HepG2 (cell line): ENCODE measurements around the gene PSMB3. TPM values are rescaled to one million over a fixed set of nuclear protein-coding genes. Genes with fewer than 3 reads are reported as not detected.

Experiments
- AGO2 ChIP-seq: fragments of 200-400 bp; formaldehyde crosslinking; optimal IDR thresholded peaks from 2 replicates; pipeline ENCODE3; 2017; ENCODE audit warnings: mild to moderate bottlenecking, low read depth, low read length, moderate library complexity
- CBX1 ChIP-seq: IDR thresholded peaks from one replicate; pipeline ENCODE4 v1.6.1; 2016; ENCODE audit warnings: antibody characterized with exemption, low read depth
- HOXA5 ChIP-seq: sonication (generic); formaldehyde crosslinking; IDR thresholded peaks from 2 replicates; pipeline ENCODE4 v1.4.0; 2020; ENCODE audit warnings: missing genetic modification reagents
- KLF15 ChIP-seq: sonication (generic); formaldehyde crosslinking; IDR thresholded peaks from 2 replicates; pipeline ENCODE4 v1.8.1; 2023; ENCODE audit warnings: borderline replicate concordance, mild to moderate bottlenecking, inconsistent platforms, missing genetic modification reagents, mixed read lengths
- NBN ChIP-seq: fragments of 450-650 bp; conservative IDR thresholded peaks from 2 replicates; pipeline ENCODE4 v1.6.1; 2017
- POGK ChIP-seq: sonication (generic); formaldehyde crosslinking; conservative IDR thresholded peaks from 2 replicates; pipeline ENCODE4 v1.8.0; 2022; ENCODE audit warnings: mild to moderate bottlenecking, moderate library complexity, missing genetic modification reagents
- PTBP1 ChIP-seq: fragments of 200-400 bp; formaldehyde crosslinking; IDR thresholded peaks from 2 replicates; pipeline ENCODE4 v1.6.1; 2018; ENCODE audit warnings: low read length, low read depth; ENCODE audit not compliant: poor library complexity, severe bottlenecking
- RBM39 ChIP-seq: fragments of 200-400 bp; formaldehyde crosslinking; IDR thresholded peaks from one replicate; pipeline ENCODE4 v1.6.1; 2018; ENCODE audit warnings: antibody characterized with exemption, mild to moderate bottlenecking, low read depth, low read length; ENCODE audit not compliant: poor library complexity, severe bottlenecking
- ZKSCAN8 ChIP-seq: IDR thresholded peaks from 2 replicates; pipeline ENCODE4 v1.6.1; 2016; ENCODE audit warnings: borderline replicate concordance, missing genetic modification reagents, missing compliant biosample characterization
- ZNF251 ChIP-seq: sonication (generic); formaldehyde crosslinking; IDR thresholded peaks from 2 replicates; pipeline ENCODE4 v1.9.0; 2021; ENCODE audit warnings: mild to moderate bottlenecking, missing genetic modification reagents
- ZNF468 ChIP-seq: sonication (generic); formaldehyde crosslinking; IDR thresholded peaks from 2 replicates; pipeline ENCODE4 v1.8.0; 2022; ENCODE audit warnings: mild to moderate bottlenecking, moderate library complexity, missing genetic modification reagents
- ZNF629 ChIP-seq: sonication (generic); formaldehyde crosslinking; conservative IDR thresholded peaks from 2 replicates; pipeline ENCODE4 v1.5.0; 2020; ENCODE audit warnings: missing genetic modification reagents
- ZNF646 ChIP-seq: sonication (generic); formaldehyde crosslinking; IDR thresholded peaks from 2 replicates; pipeline ENCODE4 v1.9.0; 2021; ENCODE audit warnings: mild to moderate bottlenecking, missing genetic modification reagents
- ZNF720 ChIP-seq: sonication (generic); formaldehyde crosslinking; IDR thresholded peaks from 2 replicates; pipeline ENCODE4 v1.4.0; 2020; ENCODE audit warnings: missing genetic modification reagents
- ZNF773 ChIP-seq: sonication (generic); formaldehyde crosslinking; IDR thresholded peaks from 2 replicates; pipeline ENCODE4 v1.4.0; 2020; ENCODE audit warnings: missing genetic modification reagents, borderline replicate concordance
- polyA plus RNA-seq, 8 experiments: library from polyadenylated mRNA; depleted of rRNA in 3 of 8; stranded (reverse) in 7 of 8; unstranded in 1 of 8; fragments of >200 nt; fragmentation: Illumina TruSeq in 4 of 8; extraction: Trizol in 4 of 8; gene quantifications; 2 replicates each; pipeline versions ENCODE4 v1.2.1 to v1.2.3, GENCODE V29; 2011 to 2016; ENCODE audit warnings: low read depth in 4 of 8, missing spikeins in 1 of 8, mixed read lengths in 1 of 8; ENCODE audit not compliant: insufficient read depth in 1 of 8
- total RNA-seq, 5 experiments: library from RNA; depleted of rRNA; stranded (reverse); fragments of >200 nt; fragmentation: Illumina TruSeq; extraction: Trizol; gene quantifications; 2 replicates each; pipeline ENCODE4 v1.2.3, GENCODE V29; 2016; ENCODE audit warnings: low read depth in 1 of 5
- TF ChIP-seq, protein P1 (sequence below): sonication (generic); formaldehyde crosslinking; IDR thresholded peaks from 2 replicates; pipeline ENCODE4 v1.8.0; 2022; ENCODE audit warnings: missing genetic modification reagents, mild to moderate bottlenecking, inconsistent platforms, borderline replicate concordance
- TF ChIP-seq, protein P2 (sequence below): sonication (generic); formaldehyde crosslinking; IDR thresholded peaks from 2 replicates; pipeline ENCODE4 v1.8.0; 2022; ENCODE audit warnings: mild to moderate bottlenecking, missing genetic modification reagents; ENCODE audit not compliant: insufficient replicate concordance

The PSMB3 gene
- total and polyA plus RNA-seq, 2 of the 13 experiments (the other 11 are each of a cell fraction or from before 2014, with no cell fraction given) = 366 to 517 TPM

DNA sequence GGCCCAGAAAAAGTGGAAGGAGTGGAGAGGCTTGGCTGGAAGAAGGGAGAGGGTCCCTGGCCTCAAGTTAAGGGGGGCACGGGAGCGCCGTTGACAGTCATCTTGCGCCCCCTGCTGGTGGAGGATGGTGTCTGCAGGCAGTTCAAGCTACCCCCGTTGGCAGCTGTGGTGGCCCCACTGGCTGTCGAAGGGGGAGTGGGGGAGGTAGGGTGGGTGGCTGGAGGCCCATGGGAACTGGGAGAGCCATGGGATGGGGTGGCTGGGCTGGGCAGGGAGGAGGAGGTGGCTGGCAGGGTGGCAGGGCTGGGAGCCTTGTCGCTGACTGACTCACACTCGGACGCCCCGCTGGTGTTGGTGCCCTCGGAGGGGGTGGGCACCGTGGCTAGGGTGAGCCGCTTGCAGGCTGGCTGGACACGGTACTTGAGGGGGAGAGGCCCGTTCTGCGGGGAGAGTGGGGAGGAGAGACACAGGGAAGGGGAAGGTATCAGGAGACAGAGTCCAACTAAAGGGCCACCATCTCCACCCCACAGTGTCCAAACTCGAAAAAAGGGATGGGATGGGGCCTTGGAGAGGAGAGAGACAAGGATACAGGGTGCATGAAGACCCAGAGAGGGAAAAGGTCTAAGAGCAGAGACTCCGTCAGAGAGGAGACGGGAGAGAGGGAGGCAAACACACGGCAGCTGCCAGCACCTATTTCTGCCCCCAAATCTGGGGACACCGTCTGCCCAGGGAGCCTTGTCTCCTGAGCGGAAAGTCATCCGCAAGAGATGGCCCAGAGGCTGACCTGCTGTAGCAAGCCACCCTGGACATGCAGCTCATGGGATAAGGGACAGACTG, 17.2 kb upstream of the PSMB3 start (continued):
- TF ChIP-seq ZNF646 (CRISPR knock-in tag) = no peak
- no peak for TF ChIP-seq CBX1
- TF ChIP-seq, protein P1, sequence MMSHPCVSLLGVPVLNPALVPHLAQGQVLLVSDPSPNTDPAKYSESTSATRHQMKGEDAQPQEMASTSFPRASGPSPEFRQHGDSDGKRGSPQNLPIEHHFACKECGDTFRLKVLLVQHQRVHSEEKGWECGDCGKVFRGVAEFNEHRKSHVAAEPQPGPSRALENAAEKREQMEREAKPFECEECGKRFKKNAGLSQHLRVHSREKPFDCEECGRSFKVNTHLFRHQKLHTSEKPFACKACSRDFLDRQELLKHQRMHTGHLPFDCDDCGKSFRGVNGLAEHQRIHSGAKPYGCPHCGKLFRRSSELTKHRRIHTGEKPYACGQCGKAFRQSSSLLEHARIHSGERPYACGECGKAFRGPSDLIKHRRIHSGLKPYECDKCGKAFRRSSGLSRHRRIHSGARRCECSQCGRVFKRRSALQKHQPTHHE (CRISPR knock-in tag) = 0 out of 2 replicates have a peak, but pooled peaks have one; percentile 66
- no peak for TF ChIP-seq NBN
- no peak for TF ChIP-seq POGK (CRISPR knock-in tag)
- no peak for TF ChIP-seq ZNF629 (CRISPR knock-in tag)
- TF ChIP-seq, protein P2, sequence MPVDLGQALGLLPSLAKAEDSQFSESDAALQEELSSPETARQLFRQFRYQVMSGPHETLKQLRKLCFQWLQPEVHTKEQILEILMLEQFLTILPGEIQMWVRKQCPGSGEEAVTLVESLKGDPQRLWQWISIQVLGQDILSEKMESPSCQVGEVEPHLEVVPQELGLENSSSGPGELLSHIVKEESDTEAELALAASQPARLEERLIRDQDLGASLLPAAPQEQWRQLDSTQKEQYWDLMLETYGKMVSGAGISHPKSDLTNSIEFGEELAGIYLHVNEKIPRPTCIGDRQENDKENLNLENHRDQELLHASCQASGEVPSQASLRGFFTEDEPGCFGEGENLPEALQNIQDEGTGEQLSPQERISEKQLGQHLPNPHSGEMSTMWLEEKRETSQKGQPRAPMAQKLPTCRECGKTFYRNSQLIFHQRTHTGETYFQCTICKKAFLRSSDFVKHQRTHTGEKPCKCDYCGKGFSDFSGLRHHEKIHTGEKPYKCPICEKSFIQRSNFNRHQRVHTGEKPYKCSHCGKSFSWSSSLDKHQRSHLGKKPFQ (CRISPR knock-in tag) = no peak
- TF ChIP-seq KLF15 (CRISPR knock-in tag) = no peak
- peak; percentile 96 for TF ChIP-seq AGO2
- TF ChIP-seq ZNF720 (CRISPR knock-in tag) = no peak
- TF ChIP-seq ZKSCAN8 (CRISPR knock-in tag) = no peak
- no peak for TF ChIP-seq HOXA5 (CRISPR knock-in tag)
- TF ChIP-seq RBM39 = no peak
- TF ChIP-seq ZNF773 = no peak
- no peak for TF ChIP-seq PTBP1
- no peak for TF ChIP-seq ZNF251 (CRISPR knock-in tag)
- TF ChIP-seq ZNF468 (CRISPR knock-in tag) = no peak
